Activated CD4-positive, alpha-beta T cell treated with anti-CD3 and anti-CD28 coated beads for 36 hours (primary cell): ENCODE results near the gene USP10. TPM values are rescaled to one million over a fixed set of nuclear protein-coding genes. Genes with fewer than 3 reads are reported as not detected.

Experiments
- ATAC-seq: fragments of 200-7000 bp; cut with Tn5 transposase; one replicate; pipeline ENCODE4 v1.10.0; 2021; ENCODE audit warnings: mild to moderate bottlenecking, moderate library complexity
- CTCF ChIA-PET: fragments of 350-600 bp; sonication (Branson Sonifier 250); formaldehyde crosslinking; loops from one replicate; lab custom pipeline; 2021; ENCODE audit warnings: antibody characterized with exemption; lab: Charles Lee
- POLR2A ChIA-PET: fragments of 350-600 bp; sonication (Branson Sonifier 250); formaldehyde crosslinking; loops from one replicate; lab custom pipeline; 2021; ENCODE audit warnings: antibody characterized with exemption, inconsistent platforms; lab: Charles Lee
- DNase-seq: peaks from one replicate; pipeline ENCODE4 v3.0.0-alpha.2; 2020
- H3K27ac Mint-ChIP-seq: one replicate; pipeline ENCODE4 v1.8.0; 2021; ENCODE audit warnings: mixed read lengths
- H3K27me3 Mint-ChIP-seq: one replicate; pipeline ENCODE4 v1.8.0; 2021; ENCODE audit warnings: mixed read lengths
- H3K36me3 Mint-ChIP-seq: one replicate; pipeline ENCODE4 v1.8.0; 2021; ENCODE audit warnings: low read depth, mixed read lengths
- H3K4me1 Mint-ChIP-seq: one replicate; pipeline ENCODE4 v1.8.0; 2021; ENCODE audit warnings: mixed read lengths
- H3K4me3 Mint-ChIP-seq: one replicate; pipeline ENCODE4 v1.8.0; 2021; ENCODE audit warnings: mild to moderate bottlenecking, moderate library complexity, mixed read lengths
- H3K9me3 Mint-ChIP-seq: one replicate; pipeline ENCODE4 v1.8.0; 2021; ENCODE audit warnings: low read depth, mixed read lengths
- intact Hi-C, 2 experiments: fragments of 100-400 bp; cut with DNase I in 1 of 2; cut with micrococcal nuclease in 1 of 2; formaldehyde crosslinking; loops; one replicate each; pipeline versions ENCODE4 v1.14.2 to v1.15.1; 2022 to 2024; cut with DNase I, micrococcal nuclease
- total RNA-seq, 2 experiments: library from RNA; stranded (reverse); gene quantifications; one replicate each; pipeline ENCODE4 v1.2.3, GENCODE V29; 2021

The USP10 gene, protein sequence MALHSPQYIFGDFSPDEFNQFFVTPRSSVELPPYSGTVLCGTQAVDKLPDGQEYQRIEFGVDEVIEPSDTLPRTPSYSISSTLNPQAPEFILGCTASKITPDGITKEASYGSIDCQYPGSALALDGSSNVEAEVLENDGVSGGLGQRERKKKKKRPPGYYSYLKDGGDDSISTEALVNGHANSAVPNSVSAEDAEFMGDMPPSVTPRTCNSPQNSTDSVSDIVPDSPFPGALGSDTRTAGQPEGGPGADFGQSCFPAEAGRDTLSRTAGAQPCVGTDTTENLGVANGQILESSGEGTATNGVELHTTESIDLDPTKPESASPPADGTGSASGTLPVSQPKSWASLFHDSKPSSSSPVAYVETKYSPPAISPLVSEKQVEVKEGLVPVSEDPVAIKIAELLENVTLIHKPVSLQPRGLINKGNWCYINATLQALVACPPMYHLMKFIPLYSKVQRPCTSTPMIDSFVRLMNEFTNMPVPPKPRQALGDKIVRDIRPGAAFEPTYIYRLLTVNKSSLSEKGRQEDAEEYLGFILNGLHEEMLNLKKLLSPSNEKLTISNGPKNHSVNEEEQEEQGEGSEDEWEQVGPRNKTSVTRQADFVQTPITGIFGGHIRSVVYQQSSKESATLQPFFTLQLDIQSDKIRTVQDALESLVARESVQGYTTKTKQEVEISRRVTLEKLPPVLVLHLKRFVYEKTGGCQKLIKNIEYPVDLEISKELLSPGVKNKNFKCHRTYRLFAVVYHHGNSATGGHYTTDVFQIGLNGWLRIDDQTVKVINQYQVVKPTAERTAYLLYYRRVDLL
- total RNA-seq: 100 to 1,000 TPM; 117 to 133 TPM

DNA sequence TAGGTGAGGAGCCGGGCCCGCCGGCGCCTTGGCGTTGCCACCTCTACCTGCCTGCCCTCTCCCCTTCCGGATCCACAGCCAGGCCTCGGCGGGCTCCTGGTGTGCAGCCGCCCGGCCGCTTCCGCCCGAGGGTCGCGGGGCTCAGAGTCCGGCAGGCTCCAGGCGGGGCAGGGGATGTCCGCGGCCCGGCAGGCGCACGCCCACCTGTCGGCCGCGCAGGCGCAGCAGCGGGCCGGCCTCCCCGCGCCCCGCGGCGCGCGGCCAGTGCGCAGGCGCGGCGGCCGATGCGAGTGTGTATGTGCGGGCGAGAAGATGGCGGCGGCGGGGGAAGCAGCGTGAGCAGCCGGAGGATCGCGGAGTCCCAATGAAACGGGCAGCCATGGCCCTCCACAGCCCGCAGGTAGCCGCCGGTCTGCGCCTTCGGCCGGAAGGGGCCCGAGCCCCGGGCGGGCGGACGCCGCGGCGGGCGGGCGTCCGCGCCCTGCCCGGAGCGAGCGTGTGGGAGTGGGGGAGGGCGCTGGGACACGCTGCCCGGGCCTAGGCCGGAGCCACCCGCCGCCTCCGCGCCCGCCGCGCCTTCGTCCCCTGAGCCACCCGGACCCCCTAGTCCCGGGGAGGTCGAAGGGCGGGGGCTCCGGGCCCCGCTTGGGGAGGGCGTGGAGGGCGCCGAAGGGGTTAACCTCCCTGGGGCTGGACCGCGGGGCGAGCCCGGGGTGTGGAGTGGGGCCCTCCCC lies at the start of gene USP10:
TSS of gene USP10 (plus strand) at position 289 of the 734 bp plus-strand sequence. CDS start at position 380, 91 bp downstream.
- Mint-ChIP-seq H3K27me3 (no peaks in the 10 kb centered on the region), H3K4me3 (peak within 1 kb of the TSS; percentile 89), H3K36me3 (peaks cover 8% of the 10 kb centered on the region), H3K27ac (peak within 1 kb of the TSS; percentile 97), H3K4me1 (peaks cover 38% of the 10 kb centered on the region), H3K9me3 (no peaks in the 10 kb centered on the region)
- intact Hi-C loops: loop anchor here (1.0 to 5.0 kb wide), 8 partner anchors 25 to 327 kb away; partner anchors contain the start of genes KIAA0513 (in 1 of the 2), KLHL36 (in 1 of the 2) and MEAK7 (in 1 of the 2)
- DNase-seq (peak; percentile 90), ATAC-seq (peak; percentile 83)
- POLR2A ChIA-PET: no interaction called here
- CTCF ChIA-PET: interaction anchor here (0.6 to 2.0 kb wide), 5 partner anchors 19 to 55 kb away, joined by 3 to 25 read pairs (median 3); no protein-coding TSS in a partner anchor

DNA sequence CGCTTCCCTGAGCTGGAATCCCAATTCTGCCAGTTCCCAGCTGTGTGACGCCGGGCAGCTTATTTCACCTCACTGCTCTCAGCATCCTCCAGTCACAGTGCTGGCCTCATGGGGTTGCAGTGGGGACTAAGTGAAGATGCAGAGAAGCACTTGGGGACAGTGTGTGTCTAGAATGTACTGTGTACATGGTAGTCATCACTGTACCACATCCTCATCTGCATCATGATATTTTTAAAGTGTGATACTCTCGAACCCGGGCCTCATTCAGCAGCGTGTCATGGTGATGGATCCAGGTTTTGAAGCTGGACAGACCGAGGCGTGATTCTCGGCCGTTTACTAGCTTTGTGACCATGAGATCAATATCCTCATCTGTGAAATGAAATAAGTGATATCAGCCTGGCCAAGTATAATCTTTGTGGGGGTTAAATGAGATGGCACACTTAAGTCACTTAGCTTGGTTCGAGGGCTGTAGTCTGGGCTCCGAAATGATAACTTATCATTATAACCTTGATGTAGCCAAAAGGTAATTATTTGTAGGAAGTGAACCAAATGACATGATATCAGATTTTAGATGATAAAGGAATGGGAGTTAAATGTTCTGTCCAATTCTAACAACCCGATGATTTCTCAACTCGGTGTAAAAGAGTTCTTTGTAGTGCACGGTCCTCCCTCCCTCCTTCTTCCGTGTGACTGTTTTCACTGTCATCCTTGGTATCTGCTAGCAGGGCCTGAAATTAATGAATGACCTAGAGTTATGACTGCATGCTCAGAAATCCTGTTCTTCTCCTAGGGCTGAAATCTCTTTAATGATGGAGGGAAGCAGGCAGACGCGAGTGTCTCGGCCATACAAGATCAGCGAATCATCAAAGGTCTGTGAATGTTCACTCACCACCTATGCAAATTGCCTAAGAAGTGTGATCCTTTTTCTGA lies 49.5 kb upstream of the USP10 start:
- DNase-seq (no peak), ATAC-seq (no peak)
- peaks cover 60% of the 10 kb centered on the region for H3K4me1 Mint-ChIP-seq
- peaks cover 30% of the 10 kb centered on the region for H3K36me3 Mint-ChIP-seq
- ChIA-PET CTCF (interaction anchor here (1.0 to 3.1 kb wide), 3 partner anchors 9 to 86 kb away, joined by 4 to 7 read pairs (median 4); no protein-coding TSS in a partner anchor), POLR2A (no interaction called here)
- intact Hi-C loops: no loop called here
- H3K4me3 Mint-ChIP-seq: peak overlapping the region; percentile 75
- no peaks in the 10 kb centered on the region for H3K27me3 Mint-ChIP-seq
- H3K9me3 Mint-ChIP-seq: no peaks in the 10 kb centered on the region
- H3K27ac Mint-ChIP-seq: peak overlapping the region; percentile 11

DNA sequence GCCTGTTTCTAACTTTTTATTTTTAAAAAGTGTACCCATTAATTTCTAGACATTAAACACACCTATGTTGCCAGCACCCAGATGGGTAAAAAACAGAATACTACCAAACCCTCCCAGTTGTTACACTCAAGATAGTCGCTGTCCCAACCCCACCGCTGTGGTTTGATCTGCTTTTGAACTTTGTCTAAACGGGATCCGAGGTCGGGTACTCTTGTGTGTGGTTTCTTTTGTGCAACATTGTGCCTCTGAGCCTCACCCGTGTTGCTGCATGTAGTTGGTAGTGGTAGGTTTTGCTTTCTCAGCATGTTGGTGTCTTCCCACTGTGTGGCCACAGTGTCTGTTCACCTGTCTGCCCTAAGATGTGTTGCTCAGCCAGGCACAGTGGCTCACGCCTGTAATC lies 47.2 kb upstream of the USP10 start:
- H3K27me3 Mint-ChIP-seq: no peaks in the 10 kb centered on the region

DNA sequence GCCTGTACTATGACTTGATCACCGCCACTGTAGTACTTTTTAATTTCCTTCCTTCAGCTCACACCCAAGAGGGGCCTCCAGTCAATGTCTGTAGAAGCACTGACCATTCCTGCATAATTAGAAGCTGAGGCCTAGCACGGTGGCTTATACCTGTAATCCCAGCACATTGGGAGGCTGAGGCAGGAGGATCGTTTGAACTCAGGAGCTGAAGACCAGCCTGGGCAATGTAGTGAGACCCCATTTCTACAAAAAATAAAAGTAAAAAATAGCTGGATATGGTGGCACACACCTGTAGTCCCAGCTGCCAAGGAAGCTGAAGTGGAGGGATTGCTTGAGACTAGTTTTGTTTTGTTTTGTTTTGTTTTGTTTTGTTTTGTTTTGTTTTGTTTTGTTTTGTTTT lies 45.6 kb upstream of the USP10 start:
- peaks cover 56% of the 10 kb centered on the region for H3K36me3 Mint-ChIP-seq

More for the DNA sequence above, 47.2 kb upstream of the USP10 start:
- peak overlapping the region; percentile 20 for H3K4me3 Mint-ChIP-seq
- DNase-seq (peak; percentile 30), ATAC-seq (no peak)
- H3K9me3 Mint-ChIP-seq: no peaks in the 10 kb centered on the region
- CTCF ChIA-PET: interaction anchor here (0.6 to 1.8 kb wide), 6 partner anchors 8 to 384 kb away, joined by 3 to 8 read pairs (median 4); no protein-coding TSS in a partner anchor
- H3K4me1 Mint-ChIP-seq: peaks cover 71% of the 10 kb centered on the region
- POLR2A ChIA-PET: interaction anchor here (0.6 kb wide), 1 partner anchor 84 kb away, joined by 5 read pairs; no protein-coding TSS in a partner anchor
- peaks cover 41% of the 10 kb centered on the region for H3K36me3 Mint-ChIP-seq
- peak overlapping the region; percentile 28 for H3K27ac Mint-ChIP-seq
- intact Hi-C loops: no loop called here

DNA sequence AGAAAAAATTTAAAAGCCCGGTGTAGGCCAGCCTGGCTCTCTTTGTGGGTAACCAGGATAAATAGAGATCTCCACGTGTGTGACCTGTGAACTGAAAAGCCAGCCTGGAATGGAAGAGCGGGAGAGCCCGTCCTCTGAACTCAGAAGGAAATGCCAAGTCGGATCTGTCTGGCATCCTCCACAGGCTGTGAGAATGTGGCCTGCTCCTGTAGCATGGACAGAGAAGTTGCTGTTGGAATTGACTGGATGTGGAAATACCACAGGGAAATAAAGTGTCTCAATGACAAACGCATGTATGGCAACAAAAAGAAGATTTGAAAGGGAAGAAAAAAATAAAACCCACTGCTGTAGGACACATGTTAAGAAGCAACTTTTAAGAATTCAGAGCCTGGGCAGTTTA lies 44.8 kb upstream of the USP10 start:
- Mint-ChIP-seq H3K27ac (no peak overlapping the region), H3K4me3 (no peak overlapping the region), H3K36me3 (peaks cover 60% of the 10 kb centered on the region), H3K27me3 (no peaks in the 10 kb centered on the region), H3K9me3 (no peaks in the 10 kb centered on the region), H3K4me1 (peaks cover 66% of the 10 kb centered on the region)
- intact Hi-C loops: no loop called here
- ATAC-seq: no peak
- no peak for DNase-seq
- POLR2A ChIA-PET: no interaction called here
- CTCF ChIA-PET: no interaction called here

More for the DNA sequence above, 45.6 kb upstream of the USP10 start:
- POLR2A ChIA-PET: no interaction called here
- intact Hi-C loops: no loop called here
- no peak overlapping the region for H3K27ac Mint-ChIP-seq
- H3K27me3 Mint-ChIP-seq: no peaks in the 10 kb centered on the region
- no peak for ATAC-seq
- H3K4me1 Mint-ChIP-seq: peaks cover 72% of the 10 kb centered on the region
- CTCF ChIA-PET: interaction anchor here (0.6 to 1.8 kb wide), 4 partner anchors 18 to 78 kb away, joined by 3 to 10 read pairs (median 6); no protein-coding TSS in a partner anchor
- H3K9me3 Mint-ChIP-seq: no peaks in the 10 kb centered on the region
- no peak overlapping the region for H3K4me3 Mint-ChIP-seq
- DNase-seq: no peak

DNA sequence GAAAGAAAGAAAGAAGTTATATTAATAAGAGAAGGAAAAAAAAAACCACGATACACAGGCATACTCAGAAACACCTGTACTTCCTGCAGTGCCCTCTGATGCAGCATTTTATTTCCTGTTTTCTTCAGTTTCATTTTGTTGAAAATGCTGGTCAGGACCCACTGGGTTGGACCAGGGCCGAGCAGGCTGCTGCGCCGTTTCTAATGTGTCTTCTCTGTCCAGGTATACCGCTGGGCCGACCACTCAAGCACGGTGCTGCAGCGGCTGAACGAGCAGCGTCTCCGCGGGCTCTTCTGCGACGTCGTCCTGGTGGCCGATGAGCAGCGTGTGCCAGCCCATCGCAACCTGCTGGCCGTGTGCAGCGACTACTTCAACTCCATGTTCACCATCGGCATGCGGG lies 43.2 kb upstream of the USP10 start:
- Mint-ChIP-seq H3K9me3 (no peaks in the 10 kb centered on the region), H3K4me3 (no peak overlapping the region), H3K36me3 (peaks cover 54% of the 10 kb centered on the region), H3K27me3 (no peaks in the 10 kb centered on the region), H3K4me1 (peaks cover 49% of the 10 kb centered on the region), H3K27ac (peak overlapping the region; percentile 51)
- intact Hi-C loops: no loop called here
- ATAC-seq: no peak
- ChIA-PET CTCF (interaction anchor here (2.2 kb wide), 1 partner anchor 15 kb away, joined by 7 read pairs; no protein-coding TSS in a partner anchor), POLR2A (no interaction called here)
- DNase-seq: no peak

DNA sequence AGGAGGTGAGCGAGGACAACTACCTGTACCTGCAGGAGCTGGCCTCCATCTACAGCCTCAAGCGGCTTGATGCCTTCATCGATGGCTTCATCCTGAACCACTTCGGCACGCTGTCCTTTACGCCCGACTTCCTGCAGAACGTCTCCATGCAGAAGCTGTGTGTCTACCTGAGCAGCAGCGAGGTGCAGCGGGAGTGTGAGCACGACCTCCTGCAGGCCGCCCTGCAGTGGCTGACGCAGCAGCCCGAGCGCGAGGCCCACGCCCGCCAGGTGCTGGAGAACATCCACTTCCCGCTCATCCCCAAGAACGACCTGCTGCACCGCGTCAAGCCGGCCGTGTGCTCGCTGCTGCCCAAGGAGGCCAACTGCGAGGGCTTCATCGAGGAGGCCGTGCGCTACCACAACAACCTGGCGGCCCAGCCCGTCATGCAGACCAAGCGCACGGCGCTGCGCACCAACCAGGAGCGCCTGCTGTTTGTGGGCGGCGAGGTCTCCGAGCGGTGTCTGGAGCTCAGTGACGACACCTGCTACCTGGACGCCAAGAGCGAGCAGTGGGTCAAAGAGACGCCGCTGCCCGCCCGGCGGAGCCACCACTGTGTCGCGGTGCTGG lies 42.5 kb upstream of the USP10 start:
- no peak for DNase-seq
- ChIA-PET CTCF (interaction anchor here (2.2 kb wide), 1 partner anchor 15 kb away, joined by 7 read pairs; no protein-coding TSS in a partner anchor), POLR2A (no interaction called here)
- ATAC-seq: no peak
- Mint-ChIP-seq H3K9me3 (no peaks in the 10 kb centered on the region), H3K4me3 (no peak overlapping the region), H3K27ac (no peak overlapping the region), H3K4me1 (peaks cover 43% of the 10 kb centered on the region), H3K27me3 (no peaks in the 10 kb centered on the region), H3K36me3 (peaks cover 54% of the 10 kb centered on the region)
- intact Hi-C loops: no loop called here

DNA sequence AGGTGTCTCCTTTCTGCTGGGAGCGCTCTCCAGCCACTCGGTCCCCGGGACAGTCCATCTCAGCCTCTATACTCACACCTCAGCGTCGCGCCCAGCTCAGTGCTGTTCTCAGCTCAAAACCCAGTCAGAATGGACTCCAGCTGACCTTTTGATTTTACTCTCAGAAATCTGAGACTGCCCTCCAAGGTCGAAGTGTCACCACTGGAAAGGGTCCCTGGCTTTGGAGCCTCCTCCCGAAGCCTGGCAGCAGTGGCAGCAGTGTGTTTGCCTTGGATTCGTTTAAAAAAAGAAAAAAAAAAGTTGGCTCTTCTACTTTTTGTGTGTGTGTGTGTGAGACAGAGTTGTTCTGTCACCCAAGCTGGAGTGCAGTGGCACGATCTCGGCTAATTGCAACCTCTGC lies 41.1 kb upstream of the USP10 start:
- Mint-ChIP-seq H3K4me3 (no peak overlapping the region), H3K9me3 (no peaks in the 10 kb centered on the region), H3K4me1 (peaks cover 32% of the 10 kb centered on the region), H3K27ac (no peak overlapping the region), H3K27me3 (no peaks in the 10 kb centered on the region), H3K36me3 (peaks cover 55% of the 10 kb centered on the region)
- DNase-seq (no peak), ATAC-seq (no peak)
- ChIA-PET CTCF (interaction anchor here (2.2 kb wide), 1 partner anchor 13 kb away, joined by 7 read pairs; no protein-coding TSS in a partner anchor), POLR2A (no interaction called here)
- intact Hi-C loops: no loop called here

DNA sequence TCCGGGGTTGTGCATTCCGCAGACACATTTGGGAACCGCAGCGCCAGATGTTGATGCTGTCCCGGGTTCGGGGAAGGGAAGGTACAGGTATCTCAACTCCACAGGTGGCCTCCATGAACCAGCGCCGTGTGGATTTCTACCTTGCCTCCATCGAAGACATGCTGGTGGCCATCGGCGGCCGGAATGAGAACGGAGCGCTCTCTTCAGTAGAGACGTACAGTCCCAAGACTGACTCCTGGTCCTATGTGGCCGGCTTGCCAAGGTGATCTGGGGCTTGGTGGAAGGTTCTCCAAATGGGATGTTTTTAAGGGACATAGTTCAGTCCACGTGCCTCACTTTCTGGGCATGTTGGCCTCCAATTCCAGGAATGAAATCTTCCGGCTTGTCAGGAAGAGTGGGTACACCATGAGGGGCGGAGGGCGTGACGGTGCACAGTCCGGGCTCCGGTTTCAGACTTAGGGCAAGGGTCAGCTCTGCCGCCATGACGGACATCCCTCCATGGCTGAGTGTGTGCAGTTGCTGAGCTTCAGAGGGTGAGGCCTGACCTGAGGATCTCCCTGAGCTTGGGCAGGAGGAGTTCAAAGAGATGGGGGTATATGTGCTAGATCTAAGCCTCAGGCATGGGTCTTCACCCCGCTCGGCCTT lies 40.0 kb upstream of the USP10 start:
- no peak overlapping the region for H3K27ac Mint-ChIP-seq
- ATAC-seq (no peak), DNase-seq (no peak)
- H3K27me3 Mint-ChIP-seq: no peaks in the 10 kb centered on the region
- H3K4me3 Mint-ChIP-seq: no peak overlapping the region
- ChIA-PET POLR2A (no interaction called here), CTCF (interaction anchor here (0.8 to 2.2 kb wide), 2 partner anchors 13 to 14 kb away, joined by 3 to 6 read pairs; no protein-coding TSS in a partner anchor)
- no peaks in the 10 kb centered on the region for H3K9me3 Mint-ChIP-seq
- peaks cover 25% of the 10 kb centered on the region for H3K4me1 Mint-ChIP-seq
- intact Hi-C loops: no loop called here
- peaks cover 63% of the 10 kb centered on the region for H3K36me3 Mint-ChIP-seq
